ENCODE results near the gene PRELID3B.
A peak's percentile ranks its signal among the peaks of the same experiment; 100 is the strongest.

The PRELID3B gene

GRCh38 chr20:59010995-59011873 is 31.4 kb downstream of the PRELID3B start:
- peak in 1 of 56 donors; percentile 6 for DNase-seq

- no peak for DNase-seq
These were observed 32.1 kb downstream of the PRELID3B start for GRCh38 chr20:59010321-59010994.

- DNase-seq: no peak
These were observed 33.8 kb downstream of the PRELID3B start for GRCh38 chr20:59008715-59009336.

GRCh38 chr20:59007665-59008511 is 34.7 kb downstream of the PRELID3B start:
- peak in 11 of 56 donors; percentile 13 to 71 (median 39) for DNase-seq

DNA sequence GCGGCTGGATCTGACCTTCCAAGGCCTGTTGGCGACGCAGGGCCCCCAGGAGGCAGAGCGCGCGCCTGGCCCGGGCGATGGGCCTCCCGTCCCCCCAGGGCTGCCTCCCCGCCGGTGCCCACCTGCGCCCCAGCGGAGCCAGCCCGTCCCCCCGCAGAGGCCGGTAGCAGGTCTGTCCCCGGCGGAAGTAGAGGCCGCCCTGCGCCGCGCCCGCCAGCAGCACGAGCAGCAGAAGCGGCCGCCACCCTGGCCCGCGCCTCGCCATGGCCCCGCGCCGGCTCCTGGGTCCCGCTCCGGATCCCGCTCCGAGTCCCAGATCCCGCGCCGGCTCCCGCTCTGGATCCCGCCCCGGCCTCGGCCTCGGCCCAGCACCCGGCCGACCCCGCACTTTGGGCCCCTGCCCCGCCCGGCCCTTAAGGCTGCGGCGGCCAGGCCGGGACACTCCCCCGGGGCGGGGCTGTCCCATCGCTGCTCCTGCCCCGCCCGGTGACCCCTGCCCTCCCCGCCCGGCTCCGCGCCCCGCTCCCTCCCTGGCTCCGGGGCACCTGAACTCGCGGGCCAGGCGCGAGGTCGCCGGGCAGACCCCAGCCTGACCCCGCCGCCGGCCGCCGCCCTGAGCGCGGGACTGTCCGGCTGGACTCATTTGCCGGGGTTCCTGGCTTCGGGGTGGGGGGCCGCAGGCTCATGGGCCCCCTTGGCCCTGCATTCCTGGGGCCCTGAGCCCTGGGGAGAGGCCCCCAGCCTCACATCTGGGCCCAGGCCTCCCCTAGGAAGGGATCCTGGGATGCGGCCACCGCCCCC is 35.5 kb downstream of the PRELID3B start, which contains the start of gene CTSZ:
Gene CTSZ, minus strand, starts transcription at position 391 of the 801 bp plus-strand sequence. Its CDS starts 126 bp downstream, at position 265.
- peak in 5 of 56 donors; percentile 15 to 55 (median 30) for DNase-seq

DNA sequence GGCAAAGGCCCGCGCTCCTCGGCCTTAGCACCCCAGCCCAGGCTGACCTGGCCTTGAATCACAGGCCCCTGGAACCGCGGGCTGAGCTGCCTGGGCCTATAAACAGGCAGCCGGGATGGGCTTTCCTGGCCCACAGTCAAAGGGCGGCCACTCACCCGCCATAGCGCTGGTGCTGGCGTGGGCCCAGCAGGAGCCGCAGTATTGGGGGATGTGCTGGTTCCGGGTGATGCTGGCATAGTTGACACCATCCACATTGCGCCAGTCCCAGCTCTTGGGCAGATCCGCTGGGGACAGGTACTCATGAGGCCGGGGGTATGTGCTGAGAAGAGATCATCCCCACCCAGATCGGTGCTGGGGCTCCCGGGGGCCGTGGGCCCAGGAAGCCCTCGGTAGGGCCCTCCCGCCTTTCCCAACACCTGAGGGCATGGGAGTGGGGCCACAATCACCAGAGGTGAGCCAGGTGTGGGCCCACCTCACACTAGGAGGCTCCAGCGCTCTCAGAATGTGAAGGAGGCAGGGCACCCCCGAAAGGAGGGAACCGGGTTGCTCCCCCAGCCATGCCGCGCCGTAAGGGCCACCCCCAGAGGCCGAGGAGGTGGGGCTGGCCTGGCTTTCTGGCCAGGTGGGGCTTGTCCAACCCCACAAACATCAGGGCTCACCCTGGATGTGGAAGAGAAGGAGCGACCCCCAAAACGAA is 36.3 kb downstream of the PRELID3B start:
- DNase-seq: no peak

DNA sequence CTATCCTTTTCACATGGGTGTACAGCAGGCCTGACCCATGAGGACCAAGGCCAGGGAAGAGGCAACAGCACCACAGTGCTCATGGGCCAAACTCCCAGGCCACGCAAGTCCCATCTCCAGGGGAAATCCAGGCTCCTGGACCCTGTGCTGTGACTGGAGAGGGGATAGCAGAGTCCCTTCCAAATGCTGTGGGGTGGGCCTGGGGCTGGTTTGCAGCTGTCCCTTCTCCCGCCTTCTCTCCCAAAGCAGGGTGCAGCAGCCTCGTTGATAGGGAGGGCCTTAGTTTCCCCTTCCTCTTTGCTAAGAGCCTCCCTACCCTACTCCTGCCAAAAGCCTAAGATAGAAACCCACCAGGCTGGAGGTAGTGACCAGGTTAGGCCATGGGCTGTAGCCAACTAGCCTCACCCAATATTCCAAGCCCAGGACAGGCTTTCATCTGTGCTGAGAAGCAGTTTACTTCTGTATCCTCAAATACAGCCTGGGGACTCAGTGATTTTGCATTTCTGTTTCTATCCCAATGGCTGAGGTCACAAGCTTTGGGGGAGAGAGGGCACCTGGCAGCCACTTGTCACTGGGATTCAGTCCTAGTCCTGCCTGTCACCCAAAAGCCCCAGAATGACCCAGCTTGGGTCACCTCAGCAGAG is 36.9 kb downstream of the PRELID3B start:
- no peak for DNase-seq

DNA sequence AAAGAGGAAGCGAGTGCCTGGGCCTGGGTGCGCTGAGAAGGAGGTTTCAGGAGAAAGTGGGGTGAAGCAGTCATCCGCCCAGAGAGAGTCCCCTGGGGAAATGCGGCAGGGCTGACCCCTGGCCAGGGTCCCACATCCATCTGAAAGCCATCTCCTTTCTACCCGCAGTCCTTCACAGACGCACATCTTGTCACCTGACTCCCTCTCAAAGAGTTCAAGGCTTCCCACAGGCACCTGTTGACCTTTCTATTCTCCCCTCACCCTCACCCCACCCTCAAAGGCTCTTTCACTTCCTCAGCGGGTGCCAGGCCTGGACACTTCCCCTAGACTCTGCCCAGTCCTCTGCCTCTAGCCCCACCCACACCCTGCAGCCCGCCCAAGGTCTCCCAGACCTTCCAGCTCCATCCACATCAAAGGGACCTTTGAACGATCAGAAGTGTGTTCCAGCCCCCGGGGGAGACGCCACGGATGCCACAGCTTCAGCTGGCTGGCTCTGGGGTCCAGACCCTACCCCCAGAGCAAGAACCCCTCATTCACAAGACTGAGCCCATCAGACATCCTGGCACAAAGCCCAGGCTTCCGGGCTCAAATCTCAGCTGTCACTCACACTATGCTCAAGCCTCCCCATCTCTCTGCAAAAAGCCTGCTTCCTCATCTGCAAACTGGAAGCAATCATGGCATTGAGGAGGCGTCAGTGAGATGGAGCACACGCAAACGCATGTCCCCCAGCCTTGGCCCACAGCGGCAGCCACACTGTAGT is 37.6 kb downstream of the PRELID3B start:
- peak in 22 of 56 donors; percentile 15 to 66 (median 40) for DNase-seq

DNA sequence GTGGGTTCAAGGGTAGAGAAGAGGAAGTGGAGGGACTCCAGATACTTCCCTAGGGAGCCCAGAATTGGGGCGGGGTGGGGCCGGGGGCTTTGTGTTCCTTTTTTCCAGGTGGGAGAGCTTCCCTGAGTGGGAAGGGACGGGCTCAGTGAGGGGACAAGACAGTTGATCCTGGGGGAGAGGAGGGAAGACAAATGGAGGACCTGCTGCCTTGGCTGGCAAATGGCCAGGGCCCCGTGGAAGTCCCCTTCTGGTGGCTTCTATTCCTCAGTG is 38.2 kb downstream of the PRELID3B start:
- DNase-seq: peak in 1 of 56 donors; percentile 33

- no peak for DNase-seq
These were observed 38.6 kb downstream of the PRELID3B start for GRCh38 chr20:59003836-59004492.

DNA sequence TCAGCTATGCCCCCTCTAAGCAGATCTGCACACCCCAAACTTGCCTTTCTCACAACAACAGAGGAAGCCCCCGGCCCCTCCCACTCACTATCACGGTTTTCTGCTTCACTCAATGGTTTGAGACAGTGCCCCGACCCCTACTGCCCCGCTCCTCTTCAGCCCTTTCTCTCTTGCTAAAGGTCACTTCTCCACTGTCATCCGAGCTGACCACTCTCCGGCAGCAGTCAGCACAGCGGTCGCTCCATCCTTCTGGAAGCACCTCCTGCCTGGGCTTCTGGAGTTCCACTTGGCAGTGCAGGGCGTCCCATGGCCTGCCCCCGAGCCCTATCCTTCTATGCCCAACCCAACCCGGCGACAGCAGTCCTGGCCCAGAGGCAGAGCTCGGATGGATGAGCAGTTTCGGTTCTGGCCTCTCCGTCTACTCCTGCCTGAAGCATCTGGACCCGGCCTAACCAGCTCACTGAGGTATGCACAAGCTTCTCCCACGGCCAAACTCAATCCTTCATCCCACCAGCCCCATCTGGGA is 39.6 kb downstream of the PRELID3B start:
- no peak for DNase-seq

DNA sequence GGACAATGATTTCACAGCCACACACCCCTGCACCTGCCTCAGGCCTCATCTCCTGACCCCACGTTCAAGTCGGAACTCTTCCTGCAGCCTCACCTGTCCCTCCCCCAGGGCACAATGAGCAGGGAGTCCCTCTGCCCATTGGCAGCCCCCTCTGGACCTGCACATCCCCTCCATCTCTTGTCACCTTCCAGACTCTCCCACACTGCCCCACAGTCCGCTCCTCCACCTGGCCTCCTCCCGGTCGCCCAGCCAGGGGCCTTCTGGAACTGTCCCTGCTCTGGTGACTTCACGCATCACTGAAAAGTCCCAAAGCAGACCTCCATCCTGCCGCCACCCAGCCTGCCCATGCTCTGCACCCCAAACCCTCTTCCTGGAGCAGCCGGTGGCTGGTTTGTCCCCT is 40.2 kb downstream of the PRELID3B start:
- DNase-seq: no peak

GRCh38 chr20:59001449-59002171 is 41.0 kb downstream of the PRELID3B start:
- DNase-seq: no peak

DNA sequence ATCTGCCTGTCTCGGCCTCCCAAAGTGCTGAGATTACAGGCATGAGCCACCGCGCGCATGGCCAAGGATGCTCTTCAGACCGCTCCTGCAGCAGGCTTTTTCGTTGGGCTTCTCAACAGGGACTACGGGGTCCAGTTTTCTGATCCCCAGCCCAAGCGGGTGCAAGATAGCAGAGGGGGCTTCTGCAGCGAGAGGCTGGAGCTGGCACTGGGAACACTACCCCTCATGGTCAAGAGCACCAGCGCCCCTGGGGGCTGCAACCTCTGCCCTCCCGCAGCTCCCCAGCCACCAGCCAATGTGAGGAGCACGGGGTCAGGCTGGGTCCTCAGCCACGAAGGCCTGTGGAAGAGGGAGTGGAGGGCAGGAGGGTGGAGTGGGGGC is 41.5 kb downstream of the PRELID3B start:
- no peak for DNase-seq

- no peak for DNase-seq
These were observed 42.3 kb downstream of the PRELID3B start for GRCh38 chr20:59000326-59000725.

DNA sequence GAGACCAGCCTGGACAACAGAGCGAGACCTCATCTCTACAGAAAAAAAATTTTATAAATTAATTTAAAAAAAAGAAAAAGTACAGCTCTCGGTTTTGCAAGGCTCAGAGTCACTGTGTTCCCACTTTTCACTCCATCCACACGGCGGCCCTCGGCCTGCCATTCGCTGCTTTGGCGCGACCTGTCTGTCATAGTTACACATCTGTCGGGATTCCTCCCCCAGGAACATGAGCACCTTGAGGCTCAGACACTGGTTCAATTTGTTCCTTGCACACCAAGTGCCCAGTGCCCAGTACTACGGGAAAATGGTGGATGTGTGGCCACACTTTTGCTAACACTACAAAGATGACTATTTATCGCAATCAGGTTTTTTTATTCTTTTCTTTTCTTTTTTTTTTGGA is 43.9 kb downstream of the PRELID3B start:
- no peak for DNase-seq
